NCI-H2196 (cell line): Measurements from ENCODE around the gene STX8.

Source experiments
- DNase-seq: peaks from one replicate; lab custom pipeline; 2025; ENCODE audit not compliant: unreplicated experiment; lab: John Stamatoyannopoulos, UW

Gene STX8

DNA sequence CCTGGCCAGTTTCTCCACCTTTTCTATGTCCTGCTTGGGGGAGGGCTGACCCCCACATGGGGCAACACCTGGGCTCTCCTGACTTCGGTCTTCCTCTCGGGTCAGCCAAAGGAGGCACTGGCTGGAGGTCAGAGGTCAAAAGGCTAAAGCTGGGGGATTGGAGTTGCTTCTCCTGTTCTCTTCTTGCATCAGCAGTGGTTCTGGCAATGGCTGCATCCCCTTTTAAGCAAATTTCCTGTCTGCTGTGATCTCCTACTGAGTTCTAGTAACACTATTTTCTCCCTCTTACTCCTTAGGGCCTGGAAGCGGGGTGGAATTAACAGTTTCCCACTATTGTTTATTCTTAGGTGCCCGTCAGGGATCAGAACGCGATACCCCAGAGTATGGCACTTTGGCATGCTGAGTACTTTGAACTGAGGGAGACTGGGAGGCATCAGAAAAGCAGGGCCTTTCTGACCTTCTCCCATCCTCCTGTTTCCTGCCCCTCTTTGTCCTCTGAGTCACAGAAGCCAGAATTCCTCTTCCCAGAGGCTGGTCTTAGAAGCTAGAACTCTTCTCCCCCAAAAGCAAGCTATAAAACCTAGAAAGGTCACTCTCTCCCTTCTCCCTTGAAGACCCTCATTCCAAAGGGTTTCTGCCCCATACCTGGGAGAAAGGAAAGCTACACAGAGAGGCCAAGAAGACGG lies 268.2 kb downstream of the STX8 start:
- DNase-seq, result no peak

DNA sequence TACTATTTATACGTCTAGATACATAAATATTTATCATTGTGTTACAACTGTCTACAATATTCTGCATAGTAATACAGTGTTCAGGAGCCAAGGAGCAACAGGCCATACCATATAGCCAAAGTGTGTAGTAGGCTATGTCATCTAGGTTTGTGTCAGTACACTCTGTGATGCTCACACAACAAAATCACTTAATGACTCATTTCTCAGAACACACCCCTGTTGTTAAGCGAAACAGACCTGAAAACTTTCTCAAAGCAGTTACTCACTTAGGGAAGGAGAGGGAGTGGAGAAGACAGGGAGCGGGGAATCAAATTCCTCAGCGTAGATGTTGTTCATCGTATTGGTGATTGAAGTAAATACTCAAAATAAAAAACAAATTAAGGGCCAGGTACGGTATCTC lies 269.5 kb downstream of the STX8 start:
- DNase-seq, result no peak

DNA sequence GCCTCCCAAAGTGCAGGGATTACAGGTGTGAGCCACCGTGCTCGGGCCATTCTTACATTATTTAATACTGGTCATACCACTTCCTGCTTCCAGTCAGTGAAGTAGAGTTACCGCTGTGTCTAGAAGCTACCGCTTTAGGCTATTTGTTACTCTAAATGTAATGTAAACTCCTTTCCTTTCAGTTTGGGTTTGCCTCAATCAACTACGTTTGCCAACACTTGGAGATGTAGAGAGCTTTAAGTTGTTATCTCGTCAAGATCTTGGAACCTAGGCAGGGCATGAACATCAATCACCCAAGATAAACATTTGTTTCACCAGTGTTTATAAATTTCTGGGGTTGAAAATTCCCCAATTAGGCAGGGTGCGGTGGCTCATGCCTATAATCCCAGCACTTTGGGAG lies 275.9 kb downstream of the STX8 start:
- DNase-seq, result no peak

DNA sequence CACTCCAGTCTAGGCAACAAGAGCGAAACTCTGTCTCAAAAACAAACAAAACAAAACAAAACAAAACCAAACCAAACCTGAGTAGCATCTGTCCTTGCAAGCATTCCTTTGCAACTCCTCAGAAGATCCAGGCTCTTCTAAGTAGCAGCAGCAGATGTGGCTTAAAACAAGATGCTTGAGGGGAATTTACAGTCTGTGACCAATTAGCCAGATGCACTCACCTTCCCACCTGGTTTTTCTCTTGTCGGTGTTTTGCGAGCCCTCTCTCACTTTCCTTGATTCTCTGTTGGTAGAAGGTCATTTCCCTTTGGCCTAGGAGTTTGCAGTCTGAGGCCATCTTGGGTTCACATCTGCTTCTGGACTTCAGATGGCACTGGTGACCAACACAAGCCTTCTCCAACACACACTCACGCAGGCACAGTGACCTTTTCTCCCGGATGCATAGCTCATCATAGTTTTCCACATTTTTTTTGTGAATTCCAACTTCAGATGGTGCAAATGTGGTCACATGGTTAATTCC lies 276.8 kb downstream of the STX8 start:
- DNase-seq, result no peak

DNA sequence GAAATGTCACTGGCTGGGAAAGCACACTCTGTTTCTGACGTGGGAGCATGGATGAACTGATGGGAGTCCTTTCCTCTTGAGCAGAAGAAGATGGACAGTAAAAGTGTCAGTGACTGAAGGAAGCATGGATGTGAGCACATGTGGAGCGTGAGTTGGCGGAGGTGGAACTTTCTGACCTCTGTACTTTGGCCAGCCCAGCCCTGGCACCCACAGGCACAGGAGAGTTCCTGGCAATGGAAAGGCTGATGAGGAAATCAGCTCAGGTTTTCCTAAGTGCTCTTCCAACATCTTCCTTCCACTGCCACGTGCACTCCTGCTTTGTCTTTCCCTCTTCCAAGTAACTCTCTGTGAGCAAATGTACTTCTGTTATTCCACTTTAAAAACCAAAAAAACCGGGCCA lies 277.5 kb downstream of the STX8 start:
- no peak for DNase-seq

DNA sequence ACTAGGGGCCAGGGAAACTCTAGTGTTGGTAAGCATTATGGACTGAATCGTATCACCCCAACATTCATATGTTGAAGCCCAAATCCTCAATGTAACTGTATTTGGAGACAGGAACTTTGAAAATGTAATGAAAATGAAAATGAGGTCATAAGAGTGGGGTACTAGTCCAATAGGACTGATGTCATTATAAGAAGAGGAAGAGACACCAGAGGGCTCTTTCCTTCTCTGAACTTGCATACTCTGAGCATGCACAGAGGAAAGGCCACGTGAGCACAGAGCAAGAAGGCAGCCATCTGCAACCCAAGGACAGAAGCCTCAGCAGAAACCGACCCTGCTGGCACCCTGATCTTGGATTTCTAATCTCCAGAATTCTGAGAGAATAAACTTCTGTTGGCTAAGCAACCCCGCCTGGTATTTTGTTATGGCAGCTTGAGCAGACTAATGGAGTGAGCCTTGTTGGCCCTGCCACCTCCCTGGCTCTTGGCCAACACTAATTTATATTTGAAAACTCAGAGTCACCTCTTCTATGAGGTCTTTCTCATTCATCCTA lies 280.9 kb downstream of the STX8 start:
- no peak for DNase-seq

DNA sequence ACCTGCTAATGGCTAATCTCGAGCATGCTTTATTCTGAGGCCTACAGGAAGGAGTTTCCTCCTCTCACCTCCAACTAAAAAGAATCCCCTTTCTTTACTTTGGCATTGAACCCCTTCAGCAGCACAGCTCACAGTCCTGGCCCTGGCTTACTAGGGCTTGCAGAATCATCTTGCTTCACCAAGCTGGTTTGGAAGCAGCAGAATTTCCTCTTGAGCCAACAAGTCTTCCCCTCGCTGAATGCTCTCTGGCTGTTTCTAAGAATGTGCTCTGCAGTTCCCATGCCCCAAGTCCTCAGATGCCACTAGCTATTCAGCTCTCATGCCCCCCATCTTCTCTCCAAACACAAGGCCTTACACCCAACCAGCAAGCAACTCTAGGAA lies 283.1 kb downstream of the STX8 start:
- no peak for DNase-seq

DNA sequence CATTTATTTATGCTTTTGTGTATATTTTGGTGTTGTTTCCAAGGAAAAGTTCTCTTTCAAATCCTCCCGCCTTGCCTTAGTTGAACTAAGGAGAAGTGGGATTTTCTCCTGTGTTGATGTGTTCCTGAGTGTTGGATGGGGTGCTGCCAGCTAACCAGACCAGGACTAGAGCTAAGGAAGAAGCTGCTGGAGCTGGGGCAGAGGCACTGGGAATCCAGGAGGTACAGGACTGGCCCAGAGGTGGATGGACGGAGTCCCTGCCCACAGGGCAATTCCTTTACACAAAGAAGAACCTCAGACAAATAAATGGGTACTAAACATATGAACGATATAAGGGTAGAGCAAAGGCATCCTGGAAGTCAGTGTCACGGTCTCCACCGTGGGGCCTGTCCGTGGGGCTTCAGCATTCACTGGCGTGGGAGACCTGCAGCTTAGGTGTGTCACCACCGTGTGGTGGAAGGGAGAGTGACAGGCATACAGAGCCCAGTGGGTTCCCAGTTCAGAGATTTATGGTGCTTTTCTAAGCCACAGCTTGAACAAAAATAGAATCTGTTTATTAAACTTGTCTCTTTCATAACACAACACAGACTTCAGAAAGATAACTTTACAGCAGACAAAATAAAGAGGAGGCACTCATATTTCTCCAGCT lies 283.6 kb downstream of the STX8 start:
- no peak for DNase-seq

DNA sequence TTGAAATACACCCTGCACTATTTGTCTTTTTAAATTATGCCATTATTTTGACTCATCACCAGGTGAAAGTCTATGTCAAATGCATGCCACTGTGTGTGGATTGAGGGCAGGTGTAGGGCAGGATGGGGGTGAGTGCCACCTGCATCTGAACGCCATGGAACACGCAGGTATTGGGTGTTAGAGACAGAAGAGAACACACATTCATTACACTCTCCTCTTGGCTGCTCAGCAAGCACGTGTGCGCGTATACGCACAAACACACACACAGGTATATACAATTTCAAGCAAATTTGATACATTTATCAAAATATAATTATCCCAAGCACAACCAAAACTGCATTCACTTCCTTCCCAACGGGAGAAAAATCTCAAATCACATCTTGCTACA lies 285.4 kb downstream of the STX8 start:
- no peak for DNase-seq

DNA sequence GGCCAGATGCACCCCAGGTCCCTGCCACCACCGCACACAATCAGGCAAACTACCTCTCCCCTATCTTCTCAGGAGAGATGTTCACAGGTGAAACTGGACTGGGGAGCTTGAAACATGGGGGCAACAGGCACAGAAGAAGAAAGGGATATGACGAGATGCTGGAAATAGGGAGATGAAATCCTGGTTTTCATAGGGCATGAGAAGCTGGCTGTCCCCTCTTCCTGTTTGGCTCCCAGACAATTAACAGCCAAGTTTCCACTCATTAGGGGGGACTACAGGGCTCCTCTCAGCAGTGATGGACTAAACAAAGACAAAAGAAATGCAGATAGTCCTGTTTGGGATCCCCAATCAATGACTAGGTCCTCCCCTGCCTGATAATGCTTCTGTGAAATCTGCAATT lies 288.3 kb downstream of the STX8 start:
- DNase-seq, result no peak

DNA sequence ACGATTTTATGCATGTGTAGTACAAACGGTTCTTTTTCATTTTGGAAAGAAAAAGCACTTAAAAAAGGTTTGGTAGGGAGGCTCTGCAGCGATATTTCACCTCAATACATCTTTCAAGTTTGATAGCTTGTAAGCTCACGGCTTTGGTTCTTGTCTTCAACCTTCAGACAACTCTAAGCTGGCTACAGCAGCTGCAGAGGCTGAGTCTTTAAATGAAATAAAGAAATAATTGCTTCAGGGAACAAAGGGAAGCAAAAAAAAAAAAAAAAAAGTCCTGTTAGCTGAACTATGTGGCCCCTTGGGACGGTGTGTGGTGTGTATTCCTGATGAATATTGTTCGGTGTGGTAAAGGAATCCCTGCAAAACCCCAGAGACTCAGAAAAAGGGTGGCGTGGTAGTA lies 289.2 kb downstream of the STX8 start:
- DNase-seq, result no peak

DNA sequence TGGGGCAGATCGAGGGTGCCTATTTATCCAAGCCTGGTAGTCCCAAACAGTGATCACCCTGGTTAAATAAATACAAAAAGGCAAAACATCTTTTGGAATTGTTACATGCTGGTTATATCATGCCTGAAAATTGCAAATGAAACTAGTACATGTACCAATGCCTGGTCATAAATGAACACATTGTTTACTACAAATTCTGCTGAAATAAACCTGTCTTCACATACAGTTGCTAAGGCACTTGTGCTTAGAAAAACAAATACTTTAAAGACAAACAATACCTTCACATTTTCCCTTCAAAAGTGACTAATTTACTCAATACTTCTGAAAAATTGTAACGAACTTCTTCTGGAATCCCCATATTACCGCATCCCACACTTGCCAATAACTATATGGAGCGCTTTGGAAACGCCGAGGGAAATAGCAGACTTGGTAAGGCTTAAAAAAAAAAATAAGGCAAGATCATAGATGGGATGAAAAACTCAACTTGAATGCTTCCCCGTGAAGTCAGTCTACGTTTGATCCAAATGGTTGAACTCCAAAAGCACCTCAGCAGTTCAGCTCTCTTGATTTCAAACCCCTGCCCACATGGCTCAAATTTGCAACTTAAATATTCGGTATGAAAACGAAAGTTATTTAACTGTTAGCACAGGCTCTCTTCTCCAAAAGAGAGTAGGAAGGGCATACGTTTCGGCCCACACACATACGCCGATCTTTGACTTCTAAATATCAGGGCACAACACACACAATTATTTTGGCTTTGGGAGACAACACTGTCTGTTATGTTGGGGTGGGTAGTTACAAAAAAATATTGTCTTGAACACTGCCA lies 289.8 kb downstream of the STX8 start:
- no peak for DNase-seq

DNA sequence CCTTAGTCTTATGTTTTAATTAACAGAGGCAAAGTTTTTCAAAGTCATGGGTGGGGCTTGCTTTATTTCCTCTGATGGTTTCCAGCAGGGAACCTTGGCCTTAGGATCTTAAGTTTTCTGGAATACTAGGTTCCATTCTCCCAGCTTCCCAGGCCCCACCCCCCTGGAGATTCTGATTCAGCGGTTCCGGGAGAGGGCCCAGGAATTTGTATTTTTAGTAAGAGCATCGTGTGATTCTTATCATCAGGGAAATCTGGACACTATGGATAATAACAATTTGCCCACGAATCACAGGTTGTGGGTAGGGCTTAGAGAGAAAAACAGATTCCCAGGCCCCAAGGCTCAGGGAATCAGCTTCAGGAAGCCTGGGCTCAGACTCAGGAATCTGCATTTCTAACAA lies 290.7 kb downstream of the STX8 start:
- DNase-seq, result no peak

DNA sequence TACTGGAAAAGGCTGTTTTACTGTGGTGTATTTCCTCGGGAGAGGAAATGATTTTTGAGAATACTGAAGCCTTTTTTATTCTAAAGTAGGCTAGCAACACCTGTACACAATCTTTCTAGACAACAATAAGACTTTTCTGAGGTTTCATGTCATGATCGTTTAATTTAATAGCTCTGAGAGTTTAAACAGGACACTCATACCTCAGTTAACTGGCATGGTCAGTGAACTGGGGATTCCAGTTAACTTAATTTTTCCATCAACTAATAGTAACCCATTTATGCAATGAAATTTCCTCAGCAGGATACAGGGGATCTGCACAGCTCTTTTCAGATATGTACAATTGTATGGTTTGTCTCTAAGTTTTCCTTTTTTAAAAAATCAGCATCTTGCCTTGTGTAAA lies 291.7 kb downstream of the STX8 start:
- DNase-seq, result no peak

DNA sequence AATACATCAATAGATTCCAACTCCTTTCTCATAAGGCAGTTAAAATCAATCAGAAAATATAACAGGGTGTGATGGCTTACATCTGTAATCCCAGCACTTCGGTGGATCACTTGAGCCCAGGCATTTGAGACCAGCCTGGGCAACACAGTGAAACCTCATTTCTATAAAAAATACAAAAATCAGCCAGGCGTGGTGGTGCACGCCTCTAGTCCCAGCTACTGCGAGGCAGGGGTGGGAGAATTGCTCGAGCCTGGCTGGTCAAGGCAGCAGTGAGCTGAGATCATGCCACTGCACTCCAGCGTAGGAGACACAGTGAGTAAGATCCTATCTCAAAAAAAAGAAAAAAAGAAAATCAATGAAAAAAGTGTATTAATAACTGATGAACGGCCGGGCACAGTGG lies 295.7 kb downstream of the STX8 start:
- DNase-seq, result no peak

DNA sequence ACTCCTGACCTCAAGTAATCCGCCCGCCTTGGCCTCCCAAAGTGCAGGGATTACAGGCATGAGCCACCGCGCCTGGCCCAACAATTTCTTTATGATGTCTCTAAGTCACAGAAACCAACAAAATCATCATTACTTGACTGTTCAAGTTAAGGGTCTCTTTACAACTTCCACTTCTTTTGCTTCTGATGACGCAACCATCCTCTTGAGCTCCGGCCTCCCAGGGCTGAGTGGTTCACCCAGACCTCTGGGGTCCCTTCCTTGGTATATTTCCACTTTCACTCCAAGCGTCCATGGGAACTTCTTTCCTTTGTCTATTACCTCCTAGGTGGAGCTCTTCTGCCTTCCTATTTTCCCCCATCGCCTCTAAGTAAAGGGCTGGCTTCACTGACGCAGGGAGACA lies 300.6 kb downstream of the STX8 start:
- no peak for DNase-seq

DNA sequence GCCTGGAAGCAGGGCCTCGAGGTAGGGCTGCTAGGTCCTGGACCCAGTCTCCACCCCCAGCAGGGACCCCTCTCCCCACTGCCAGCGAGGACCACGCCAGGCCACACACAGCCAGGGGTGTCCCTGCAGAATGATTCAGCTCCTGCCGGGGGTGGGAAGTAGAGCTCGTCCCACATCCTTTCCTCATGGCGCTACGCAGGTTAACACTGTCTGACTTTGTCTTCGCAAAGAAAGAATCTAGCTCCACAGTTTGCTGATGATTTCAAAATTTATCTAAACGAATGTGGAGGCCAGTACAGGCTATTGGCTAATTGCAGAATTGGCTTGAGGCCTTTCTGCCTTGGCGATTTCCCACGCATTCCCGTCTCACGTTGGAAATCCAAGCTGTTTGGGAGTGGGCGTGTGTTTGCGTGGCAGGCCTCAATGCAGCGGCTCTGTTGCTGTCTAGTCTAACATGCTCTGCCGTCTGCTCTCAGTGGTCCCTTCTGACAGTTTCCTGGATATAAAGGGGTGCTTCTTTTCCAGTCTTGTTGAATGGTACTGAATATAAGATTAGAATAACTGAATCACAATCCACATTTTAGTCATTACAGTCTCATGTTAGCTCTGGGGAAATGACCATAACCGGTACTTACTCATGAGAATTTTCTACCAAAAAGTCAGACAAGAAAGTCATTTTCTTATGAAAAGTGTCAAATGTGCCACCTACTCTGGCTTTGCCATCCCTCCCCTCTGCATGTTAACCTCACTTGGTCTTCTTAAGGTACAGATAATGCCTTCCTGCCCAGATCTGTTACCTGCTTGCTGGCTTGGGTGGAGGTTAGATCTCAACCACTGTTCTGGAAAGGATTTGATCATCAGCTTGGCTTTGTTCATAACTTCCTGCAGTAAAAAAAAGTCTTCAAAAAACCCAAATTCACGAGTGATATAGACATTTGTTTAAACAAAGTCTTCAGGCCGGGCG lies 301.9 kb downstream of the STX8 start:
- DNase-seq, result no peak

DNA sequence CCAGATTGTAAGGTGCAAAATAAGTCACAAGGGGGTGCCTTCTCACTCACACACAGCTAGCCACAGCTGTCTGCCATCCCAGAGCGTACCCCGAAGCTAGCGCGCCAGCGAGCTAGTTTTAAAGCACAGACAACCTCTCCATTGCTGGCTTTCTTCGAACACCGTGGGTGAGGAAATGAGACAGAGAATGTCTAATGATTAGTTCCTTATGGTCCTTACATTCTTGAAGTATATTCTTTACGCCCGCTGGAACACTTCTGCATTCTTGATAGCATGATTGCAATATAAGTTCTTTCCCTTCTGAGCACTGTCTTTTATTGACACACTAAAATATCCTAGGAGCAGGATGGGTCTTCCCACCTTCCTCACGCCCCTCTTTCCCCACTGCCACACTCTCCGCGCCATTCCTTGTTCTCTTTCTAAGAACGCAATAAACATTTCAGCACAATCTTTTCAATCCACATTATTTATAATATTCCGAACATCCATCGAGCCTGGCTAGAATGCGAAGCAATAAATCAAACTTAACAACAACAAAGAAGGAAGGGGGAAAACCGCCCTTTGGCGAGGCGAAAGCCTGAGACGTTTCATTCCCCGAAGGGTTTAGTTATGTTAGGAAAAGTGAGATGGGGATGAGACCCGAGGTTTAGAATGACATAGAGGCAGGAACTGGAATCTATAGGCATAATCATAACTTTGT lies 303.0 kb downstream of the STX8 start:
- DNase-seq, result no peak

DNA sequence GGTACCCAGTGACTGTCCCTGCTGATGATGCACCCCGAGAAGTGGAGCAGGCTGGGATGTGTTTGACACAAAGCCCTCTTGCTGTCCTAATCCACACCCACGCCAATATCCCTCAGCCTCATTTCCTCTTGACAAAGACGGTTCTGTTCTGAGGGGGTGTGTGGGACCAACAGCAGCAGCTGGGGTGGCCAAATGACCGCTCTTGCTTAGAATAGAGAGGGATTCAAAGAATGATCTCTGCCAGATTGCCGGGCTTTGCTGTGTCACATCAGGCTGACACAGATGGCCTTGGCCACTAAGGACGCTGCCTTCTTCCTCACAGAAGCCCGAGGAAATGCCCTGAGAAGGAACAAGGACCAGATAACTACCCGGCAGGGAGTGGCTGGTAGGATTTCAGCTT lies 303.6 kb downstream of the STX8 start:
- no peak for DNase-seq

DNA sequence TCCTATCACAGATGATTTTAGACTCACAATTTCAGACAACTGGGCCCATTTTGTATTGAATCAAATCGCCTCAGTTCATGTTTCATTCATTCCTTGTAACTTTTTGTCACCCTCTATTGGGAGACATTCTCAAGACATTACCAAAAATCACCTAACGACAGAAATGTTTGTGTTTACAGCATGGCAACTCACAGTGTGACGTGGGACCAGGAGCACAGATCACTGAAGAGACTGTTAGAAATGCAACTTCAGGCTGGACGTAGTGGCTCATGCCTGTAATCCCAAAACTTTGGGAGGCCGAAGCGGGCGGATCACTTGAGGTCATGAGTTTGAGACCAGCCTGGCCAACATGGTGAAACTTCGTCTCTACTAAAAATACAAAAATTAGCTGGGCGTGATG lies 304.7 kb downstream of the STX8 start:
- no peak for DNase-seq
